HG02970 (cell line): ENCODE results near the gene GATA2.

Experiments
- ATAC-seq: cut with Tn5 transposase; IDR thresholded peaks from one replicate; pipeline ENCODE4 v1.9.1; 2021; ENCODE audit warnings: mild to moderate bottlenecking, moderate library complexity, moderate number of reproducible peaks; ENCODE audit not compliant: unreplicated experiment, low FRiP score

Gene GATA2

DNA sequence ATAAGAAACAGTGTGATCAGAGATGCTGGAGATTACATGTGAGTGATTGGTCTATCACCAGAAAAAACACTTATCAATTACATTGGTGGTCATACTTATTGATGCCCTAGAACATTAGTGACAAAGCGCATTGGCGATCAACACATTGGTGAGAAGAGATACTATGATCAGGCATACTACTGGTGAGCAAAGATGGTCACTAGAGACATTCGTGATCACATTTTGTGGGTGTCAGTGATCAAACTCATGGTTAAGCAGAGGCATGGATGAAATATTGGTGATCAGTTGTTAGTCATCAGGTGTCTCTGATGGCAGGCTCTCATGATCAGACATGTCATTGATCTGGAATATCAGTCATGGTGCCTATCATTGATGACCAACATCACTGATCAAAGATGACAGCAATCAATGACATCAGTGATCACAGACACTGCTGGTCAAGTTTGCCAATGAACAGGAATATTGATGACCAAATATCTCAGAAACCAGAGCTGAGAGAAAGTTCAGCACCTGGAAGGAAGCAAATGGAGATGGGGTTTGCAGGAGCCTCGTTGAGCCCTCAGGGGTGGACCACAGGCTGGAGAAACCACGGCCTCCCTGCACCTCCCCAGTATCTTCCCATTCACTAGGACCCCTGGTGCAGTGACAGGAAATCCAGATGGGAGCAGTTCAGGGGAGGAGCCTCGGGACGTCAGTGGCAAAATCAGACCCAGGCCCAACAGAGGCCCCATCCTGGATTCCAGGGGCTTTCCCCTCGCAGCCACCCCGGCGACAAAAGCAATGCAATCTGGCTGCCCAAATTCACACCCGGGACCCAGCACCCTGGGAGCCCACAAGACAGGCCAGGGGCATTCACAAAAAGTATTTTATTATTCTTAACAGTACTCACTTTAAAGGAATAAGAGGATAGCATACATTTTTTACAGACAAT lies 14.2 kb downstream of the GATA2 start:
- ATAC-seq: no peak

DNA sequence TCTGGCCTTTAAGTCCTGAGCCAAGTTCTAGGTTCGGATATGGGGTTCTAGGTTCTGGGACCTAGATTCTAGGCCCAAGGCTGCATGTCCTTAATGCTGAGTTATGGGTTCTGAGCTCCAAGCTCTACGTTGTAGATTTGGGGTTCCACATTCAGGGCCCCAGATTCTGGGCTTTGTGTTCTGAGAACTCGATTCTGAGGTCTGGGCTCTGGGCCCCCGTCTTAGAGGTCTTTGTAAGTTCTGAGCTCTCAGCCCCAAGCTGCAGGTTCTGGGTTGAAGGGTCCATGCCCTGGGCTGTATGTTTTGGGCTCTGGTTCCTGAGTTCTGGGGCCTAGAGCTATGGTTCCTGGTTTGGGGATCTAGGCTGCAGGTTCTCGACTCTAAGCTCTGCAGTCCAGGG lies 16.3 kb downstream of the GATA2 start:
- no peak for ATAC-seq

DNA sequence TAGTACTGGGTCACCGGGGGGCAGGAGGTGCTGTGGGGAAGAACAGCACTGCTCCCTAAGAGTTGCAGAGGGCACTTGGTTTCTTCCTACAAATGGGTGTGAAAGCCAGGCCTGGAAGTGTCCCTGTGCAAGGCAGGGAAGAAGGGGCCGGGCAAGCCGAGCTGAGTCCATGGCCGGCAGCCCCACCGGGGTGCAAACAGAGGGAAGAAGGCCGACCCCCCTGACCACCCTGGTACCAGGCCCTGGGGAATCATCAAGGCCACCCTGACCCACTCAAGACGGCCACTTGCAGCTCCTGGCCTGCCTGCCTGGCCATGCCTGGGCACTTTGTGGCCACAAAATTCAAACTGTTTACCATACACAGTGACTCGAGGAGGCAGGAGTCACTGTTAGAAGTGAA lies 17.6 kb downstream of the GATA2 start:
- no peak for ATAC-seq

DNA sequence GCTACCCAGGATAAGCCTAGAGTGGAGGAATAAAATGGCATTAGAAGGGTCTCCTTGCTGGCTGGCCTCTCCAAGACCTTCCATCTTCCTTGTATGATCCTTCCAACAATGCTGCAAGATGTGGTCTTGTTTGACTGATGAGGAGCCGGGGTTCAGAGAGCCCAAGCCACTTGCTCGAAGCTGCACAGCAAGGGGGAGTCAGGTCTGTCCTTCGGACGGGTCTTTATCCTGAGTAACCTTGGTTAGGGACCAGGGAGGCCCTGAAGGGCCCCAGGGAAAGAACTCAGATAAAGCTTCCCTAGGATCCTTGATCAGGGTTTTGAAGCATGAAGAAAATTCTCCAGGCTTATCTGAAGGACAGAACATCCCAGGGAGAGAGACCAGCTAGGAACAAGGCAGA lies 19.3 kb downstream of the GATA2 start:
- no peak for ATAC-seq

DNA sequence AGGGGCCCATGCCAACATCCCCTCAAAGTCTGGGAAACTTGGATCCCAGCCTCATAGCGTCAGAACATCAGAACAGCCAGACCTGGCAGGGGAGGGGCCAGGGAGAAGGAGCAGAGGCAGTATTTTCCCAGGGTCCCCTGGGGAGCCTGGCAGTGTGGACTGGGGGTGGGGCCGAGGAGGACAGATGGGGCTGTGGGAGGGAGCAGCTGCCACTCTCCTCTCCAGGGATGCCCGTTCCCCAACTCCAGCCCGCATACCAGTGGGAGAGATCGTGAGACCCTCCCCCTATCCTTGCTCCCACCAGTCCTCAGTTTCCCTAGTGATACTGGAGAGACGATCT lies 19.9 kb downstream of the GATA2 start:
- ATAC-seq: no peak

DNA sequence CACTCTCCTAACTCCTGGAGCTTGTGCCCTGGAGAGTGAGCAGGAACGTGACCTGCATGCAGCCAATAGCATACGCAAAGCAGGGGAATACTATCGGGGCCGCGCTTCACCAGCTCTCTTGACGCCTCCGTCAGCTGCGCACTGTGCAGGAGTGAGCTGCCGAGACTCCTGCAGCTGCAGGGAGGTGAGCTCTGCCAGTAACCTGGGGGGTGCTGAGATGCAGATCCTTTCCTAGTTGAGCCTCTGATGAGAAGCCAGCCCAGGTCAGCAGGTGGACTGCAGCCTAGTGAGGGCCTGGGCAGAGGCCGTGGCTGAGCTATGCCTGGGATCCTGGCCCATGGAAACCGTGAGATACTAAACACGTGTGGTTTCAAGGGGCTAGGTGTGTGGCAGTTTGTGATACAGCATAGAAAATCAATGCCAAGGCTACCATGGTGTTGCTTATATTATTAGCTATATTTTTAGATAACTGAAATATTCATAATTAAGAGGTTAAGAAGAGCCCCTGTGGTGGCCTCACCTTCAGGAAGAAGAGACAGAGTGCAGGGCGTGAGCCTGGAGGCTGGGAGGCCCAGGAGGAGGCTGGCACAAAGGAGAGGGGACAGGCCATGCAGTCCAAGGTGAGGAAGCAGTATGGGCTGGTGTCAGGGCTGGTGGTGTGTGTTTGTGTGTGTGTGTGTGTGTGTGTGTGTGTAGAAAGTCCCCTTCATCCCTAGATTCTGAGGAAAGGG lies 20.4 kb downstream of the GATA2 start:
- no peak for ATAC-seq

DNA sequence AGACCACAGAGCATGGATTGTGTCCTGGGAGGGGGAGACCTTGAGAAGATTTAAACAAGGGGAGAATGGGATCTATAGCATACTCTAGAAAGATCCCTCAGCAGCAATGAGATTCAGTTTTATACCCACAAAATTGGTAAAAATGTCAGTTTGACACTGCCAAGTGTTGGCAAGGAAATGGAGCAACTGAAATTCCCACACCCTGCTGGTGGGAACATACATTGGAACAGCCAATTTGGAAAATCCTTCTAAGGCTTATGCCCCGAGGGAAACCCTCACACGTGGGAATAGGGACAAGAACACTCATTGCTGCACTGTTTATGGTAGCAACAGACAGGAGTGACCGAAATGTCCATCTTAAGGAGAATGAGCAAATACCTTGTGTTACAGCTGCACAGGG lies 21.3 kb downstream of the GATA2 start:
- no peak for ATAC-seq

DNA sequence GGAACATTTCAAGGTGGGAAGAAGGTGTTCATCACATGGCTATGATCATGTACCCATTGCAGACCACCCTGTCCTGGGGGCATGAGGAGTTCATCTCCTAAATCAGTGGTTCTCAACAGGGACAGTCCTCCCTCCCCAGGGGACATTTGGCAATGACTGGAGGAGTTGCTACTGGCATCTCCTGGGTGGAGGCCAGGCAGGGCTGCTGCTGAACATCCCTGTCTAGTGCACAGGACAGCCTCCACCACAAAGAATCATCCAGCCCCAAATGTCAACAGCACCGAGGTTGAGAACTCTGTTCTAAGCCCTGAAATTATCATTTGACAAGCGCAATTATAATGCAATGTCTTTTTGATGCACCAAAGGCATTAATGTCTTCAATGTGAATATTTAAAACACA lies 21.9 kb downstream of the GATA2 start:
- ATAC-seq: no peak

DNA sequence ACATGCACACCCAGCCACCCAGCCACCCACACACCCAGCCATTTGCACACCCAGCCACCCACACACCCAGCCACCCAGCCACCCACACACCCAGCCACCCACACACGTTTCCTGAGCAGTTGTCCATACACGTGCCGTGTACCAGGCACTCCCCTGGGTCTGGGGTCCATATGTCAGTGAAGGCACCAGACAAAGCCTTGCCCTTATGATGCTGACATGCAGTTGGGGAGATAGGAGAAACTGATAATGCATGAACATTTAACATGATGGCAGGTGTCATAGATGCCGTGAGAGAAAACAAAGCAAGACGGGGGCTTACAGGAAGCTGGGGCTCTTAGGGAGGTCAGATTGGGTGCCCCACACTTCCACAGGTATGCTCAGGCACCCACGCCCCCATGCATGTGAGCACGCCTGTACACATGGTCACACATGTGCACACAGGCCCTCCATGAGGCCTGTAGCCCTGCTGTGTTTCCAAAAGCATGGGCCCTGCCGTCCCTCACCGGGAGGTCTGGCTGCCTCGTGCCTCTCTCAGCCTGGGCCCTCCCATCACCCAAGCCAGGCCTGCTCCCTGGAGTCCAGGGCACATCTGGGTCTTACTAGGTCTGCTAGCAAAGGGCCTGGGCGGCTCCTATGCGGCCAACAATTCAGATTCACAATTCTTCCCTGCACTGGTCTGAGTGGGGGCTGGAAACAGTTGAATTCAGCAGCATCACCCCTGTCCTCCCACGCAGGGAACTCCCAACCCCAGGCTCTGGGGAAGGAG lies 22.7 kb downstream of the GATA2 start:
- ATAC-seq: no peak

DNA sequence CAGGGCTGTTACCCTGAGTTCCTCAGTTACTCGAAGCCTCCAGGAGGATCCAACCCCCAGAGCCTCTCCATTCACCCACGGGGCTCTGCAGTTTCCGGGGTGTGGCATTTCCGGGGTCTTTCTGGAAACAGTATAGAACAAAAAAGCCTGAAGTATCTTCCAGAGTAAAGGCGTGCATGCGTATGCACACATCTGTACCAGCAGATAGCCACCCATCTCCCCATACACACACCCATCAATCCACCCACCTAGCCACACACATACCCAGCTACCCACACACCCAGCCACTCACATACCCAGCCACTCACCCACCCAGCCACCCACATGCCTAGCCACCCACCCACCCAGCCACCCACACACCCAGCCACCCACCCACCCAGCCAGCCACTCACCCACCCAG lies 23.4 kb downstream of the GATA2 start:
- ATAC-seq: no peak

DNA sequence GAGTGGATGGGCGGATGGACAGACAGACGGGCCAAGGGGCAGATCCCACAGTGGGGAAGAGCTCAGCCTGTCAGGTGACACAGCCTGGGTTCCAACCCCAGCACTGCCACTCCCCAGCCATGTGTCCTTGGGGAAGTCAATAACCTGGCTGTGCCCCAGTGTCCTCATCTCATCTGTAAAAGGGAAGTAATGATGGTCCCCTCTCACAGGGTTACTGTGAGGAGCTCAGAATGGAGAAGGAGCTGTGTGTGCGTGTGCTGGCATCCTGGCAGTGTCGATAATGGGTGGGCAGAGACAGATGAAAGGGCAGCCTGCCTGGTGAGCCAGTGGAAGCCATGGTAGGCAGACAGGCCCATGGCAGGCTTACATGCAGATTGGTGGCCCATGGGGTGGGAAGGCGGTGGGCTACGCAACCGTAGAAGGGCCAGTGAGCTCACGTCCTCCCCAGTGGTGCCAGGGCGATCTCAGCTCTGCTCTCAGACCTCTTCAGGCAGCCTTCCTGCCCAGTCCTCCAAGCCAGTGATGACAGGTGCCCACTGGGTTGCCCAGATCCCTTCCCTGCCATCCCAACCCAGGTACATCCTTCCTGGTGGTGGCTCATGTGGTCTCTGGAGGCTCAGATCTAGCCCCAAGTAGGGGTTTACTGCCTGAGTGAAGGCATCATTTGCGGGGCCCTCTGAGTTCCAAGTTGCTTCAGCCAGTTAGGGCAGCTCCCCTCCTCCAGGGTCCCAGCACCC lies 24.0 kb downstream of the GATA2 start:
- ATAC-seq: no peak

DNA sequence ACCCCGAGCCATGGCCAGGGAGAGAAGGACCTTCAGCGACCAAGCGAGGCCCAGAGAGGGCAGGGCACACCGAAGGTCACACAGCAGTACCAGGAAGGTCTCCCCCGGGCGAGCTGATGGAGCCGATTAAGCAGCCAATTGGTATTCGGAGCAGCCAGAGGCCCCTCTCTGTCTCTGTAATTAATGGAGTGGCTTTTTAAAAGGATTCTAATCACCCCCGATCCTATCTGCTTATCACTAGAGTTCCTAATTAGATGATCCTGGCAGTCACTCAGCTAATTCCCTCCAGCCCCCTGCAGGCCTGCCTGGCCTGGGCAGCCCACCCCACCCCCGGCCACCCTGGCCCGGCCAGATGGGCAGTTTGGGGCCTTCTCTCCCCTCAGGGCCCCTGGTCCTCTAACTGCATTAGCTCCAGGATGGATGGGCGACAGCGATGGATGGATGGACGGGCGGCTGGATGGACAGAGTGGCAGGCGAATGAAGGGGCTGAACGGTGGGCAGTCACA lies 24.7 kb downstream of the GATA2 start:
- no peak for ATAC-seq

DNA sequence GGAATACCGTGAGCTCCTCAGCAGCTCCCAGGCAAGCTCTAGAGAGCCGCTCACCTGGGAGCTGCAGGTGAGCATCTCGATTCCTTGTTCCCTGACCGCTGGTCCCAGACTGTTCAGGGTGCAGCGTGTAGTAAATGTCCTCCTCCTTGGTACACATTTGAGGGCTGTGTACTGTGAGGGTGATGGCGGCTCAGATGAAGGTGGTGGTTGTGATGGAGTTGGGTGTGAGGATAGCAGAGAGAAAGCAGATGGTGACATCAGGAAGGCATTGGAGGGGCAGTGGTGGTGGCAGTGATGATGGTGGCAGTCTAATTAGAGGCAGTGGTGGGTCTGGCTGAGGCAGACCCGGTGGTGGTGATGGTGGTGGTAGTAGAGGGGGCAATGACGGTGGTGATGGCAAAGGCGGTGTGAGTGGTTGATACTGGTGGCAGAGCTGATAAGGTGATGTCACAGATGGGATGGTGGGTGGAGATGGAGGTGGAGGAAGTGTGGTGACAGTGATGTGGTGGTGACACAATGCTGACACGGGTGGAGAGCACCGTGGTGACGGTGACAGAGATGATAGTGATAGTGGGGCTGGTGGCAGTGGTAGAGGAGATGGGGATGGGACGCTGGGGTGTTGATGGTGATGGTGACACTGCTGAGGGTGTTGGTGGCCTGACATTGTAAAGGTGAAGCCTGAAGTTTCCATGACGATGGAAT lies 26.0 kb downstream of the GATA2 start, which contains the start of gene DNAJB8:
TSS of gene DNAJB8 (minus strand) at position 51 of the 702 bp plus-strand sequence. CDS start 3,645 bp downstream, outside the sequence.
- ATAC-seq: no peak

DNA sequence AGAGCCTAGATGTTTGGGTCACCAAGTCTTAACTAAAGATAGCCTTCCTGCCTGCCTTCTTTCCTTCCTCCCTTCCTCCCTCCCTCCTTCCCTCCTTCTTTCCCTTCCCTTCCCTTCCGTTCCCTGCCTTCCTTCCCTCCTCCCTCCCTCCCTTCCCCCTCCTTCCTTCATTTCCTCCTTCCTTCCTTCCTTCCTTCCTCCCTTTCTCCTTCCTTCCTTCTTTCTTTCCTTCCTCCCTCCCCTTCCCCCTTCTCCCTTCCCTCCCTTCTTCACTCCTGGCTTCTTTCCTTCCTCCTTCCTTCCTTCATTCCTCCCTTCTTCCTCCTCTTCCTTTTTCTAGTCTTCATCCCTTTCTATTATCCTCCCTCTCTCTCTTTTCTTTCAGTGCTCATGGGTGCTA lies 28.3 kb downstream of the GATA2 start:
- ATAC-seq: no peak

DNA sequence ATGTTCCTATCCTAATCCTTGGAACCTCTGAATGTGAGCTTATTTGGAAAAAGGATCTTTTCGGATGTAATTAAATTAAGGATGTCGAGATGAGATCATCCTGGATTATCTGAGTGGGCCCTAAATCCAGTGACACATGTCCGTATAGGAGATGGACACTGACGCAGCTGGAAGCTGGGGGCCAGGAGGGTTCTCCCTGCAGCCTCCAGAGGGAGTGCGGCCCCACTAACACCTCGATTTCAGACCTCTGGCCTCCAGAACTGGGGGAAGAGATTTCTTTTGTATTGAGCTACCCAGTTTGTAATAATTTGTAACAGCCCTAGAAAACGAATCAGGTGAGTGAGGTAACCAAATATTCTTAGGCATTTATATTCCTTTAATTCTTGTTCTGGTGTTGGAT lies 28.8 kb downstream of the GATA2 start:
- ATAC-seq: no peak

DNA sequence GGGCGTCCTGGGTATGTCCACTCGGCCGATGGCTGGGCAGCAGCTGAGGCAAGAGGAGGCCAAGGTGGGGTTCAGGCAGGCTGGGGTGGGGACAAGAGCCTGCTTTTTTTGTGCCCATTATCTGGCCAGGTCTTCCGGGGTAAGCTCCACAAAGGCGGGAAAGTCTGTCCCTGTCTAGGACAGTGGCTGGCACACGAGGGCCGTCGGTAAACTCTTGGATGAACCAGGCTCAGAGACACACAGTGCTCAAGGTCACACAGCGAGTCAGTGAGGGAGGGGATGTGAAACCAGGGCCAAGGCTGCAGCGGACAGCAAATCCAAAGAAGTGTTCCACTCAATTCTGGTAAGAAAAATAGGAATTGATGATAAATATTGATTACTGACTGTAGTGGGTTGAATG lies 29.2 kb downstream of the GATA2 start:
- no peak for ATAC-seq

DNA sequence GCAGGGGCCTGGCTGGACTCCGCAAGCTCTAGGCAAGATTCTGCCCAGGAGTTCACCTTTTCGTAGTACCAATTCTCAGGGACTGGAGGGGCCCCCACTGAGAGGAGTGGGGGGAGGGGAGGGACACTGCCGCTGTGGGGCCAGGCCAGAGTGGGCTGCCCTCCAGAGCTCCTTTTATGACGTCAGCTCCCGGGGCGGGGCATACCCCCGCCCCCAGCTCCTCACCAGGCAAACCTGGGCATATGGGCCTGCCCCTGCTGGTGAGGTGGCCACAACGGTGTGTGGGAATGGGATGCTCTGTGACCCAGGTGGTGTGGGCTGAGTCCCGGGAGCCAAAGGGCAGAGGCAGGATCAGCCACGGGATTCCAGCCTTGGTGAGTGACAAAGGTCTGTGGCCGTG lies 29.6 kb downstream of the GATA2 start:
- no peak for ATAC-seq

DNA sequence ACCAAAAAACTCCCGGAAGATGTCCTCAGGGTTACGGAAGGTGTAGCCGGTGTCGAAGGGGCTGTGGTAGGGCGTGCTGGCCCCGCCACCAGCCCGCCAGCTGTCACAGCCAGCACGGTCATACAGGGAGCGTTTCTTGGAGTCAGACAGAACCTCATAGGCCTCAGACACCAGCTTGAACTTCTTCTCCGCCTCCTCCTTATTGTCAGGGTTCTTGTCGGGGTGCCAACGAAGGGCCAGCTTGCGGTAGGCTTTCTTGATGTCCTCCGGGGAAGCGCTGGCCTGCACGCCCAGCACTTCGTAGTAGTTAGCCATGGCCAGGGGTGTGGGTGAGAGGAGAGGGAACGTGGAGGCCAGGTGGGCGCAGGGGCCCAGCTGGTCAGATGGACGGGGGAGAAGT lies 30.1 kb downstream of the GATA2 start:
- no peak for ATAC-seq

DNA sequence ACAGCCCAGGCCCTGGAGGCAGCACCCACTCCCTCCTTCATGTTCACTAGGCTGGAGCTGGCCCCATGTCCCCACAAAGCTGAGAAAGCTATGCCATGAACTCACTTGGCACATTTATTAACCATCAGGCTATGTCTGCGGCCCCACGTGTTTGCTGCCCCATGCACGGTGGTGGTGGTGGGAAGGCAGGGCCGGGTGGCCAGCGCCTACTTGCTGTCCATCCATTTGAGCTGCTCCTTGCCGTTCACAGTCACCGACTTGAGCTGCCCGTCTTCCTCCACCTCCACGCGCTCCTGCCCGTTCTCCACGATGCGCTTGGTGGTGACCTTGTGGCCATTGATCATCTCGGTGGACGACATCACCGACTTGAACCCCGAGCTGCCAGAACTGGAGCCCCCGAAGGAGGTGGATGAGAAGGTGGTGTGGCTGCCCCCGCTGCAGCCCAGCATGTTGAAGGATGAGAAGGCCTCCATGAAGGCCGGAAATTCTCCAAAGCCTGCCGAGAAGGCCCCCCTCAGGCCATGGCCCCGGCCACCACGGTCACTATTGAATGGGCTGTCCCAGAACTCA lies 30.6 kb downstream of the GATA2 start:
- no peak for ATAC-seq
